Measurements from ENCODE around the gene CALML4. TPM values are rescaled to one million over a fixed set of nuclear protein-coding genes. Genes with fewer than 3 reads are reported as not detected.
"Not testable (repeated sequence)": the region's sequence is repeated elsewhere in the genome, so short reads cannot be mapped to it uniquely, and the experiment has no call there.

The CALML4 gene
- total and polyA plus RNA-seq, 8 donors, result 1.5 to 31.4 (median 5.6) TPM

- Histone ChIP-seq H3K27ac (no peak overlapping the region), H3K36me3 (no peaks in the 10 kb centered on the region), H3K9me3 (no peaks in the 10 kb centered on the region), H3K27me3 (no peaks in the 10 kb centered on the region), H3K4me1 (peaks cover 0 to 8% (median 3%) of the 10 kb centered on the region in 3 donors), H3K4me3 (no peak overlapping the region)
- intact Hi-C loops (cut with DNase I), result no loop called here
- FAIRE-seq (no peak), DNase-seq (no peak), ATAC-seq (no peak)
- TF ChIP-seq CTCF (IDR thresholded peaks at IDR 0.05), result no peak
- WGBS, 2 donors, result 85 to 88% methylated on average over 3 of the region's 3 CpGs
Observed at GRCh38 chr15:68224546-68225250, 19.6 kb upstream of the CALML4 start.

- no peak for TF ChIP-seq CTCF (IDR thresholded peaks at IDR 0.05)
- WGBS, 2 donors, result 65 to 83% methylated on average over 3 of the region's 3 CpGs
- intact Hi-C loops (cut with DNase I), result no loop called here
- Histone ChIP-seq H3K27me3 (no peaks in the 10 kb centered on the region), H3K4me3 (no peak overlapping the region), H3K9me3 (no peaks in the 10 kb centered on the region), H3K4me1 (peaks cover 0 to 8% (median 3%) of the 10 kb centered on the region in 3 donors), H3K27ac (no peak overlapping the region), H3K36me3 (no peaks in the 10 kb centered on the region)
- FAIRE-seq, result no peak
- ATAC-seq, result no peak
- no peak for DNase-seq
Observed at GRCh38 chr15:68224108-68224507, 19.0 kb upstream of the CALML4 start.

- DNase-seq (no peak), FAIRE-seq (no peak), ATAC-seq (no peak)
- Histone ChIP-seq H3K9me3 (no peaks in the 10 kb centered on the region), H3K4me3 (no peak overlapping the region), H3K27me3 (no peaks in the 10 kb centered on the region), H3K36me3 (no peaks in the 10 kb centered on the region), H3K27ac (no peak overlapping the region), H3K4me1 (peaks cover 0 to 3% (median under 1%) of the 10 kb centered on the region in 3 donors)
- 90 to 95% methylated on average over 6 of the region's 6 CpGs for WGBS, 2 donors
- TF ChIP-seq CTCF (IDR thresholded peaks at IDR 0.05), result no peak
- intact Hi-C loops (cut with DNase I), result no loop called here
Observed at GRCh38 chr15:68223171-68223570, 18.0 kb upstream of the CALML4 start.

GRCh38 chr15:68222432-68222743 is 17.3 kb upstream of the CALML4 start:
- intact Hi-C loops (cut with DNase I); H3K9me3 ChIP-seq; H3K27ac ChIP-seq; H3K27me3 ChIP-seq; H3K36me3 ChIP-seq; ATAC-seq; FAIRE-seq; H3K4me3 ChIP-seq; H3K4me1 ChIP-seq; DNase-seq: not testable (repeated sequence)
- 91 to 94% methylated on average over 18 of the region's 18 CpGs for WGBS, 2 donors

GRCh38 chr15:68221530-68222431 is 16.6 kb upstream of the CALML4 start:
- H3K4me3 ChIP-seq; H3K9me3 ChIP-seq; H3K27me3 ChIP-seq; H3K4me1 ChIP-seq; FAIRE-seq; DNase-seq; intact Hi-C loops (cut with DNase I); H3K36me3 ChIP-seq; ATAC-seq; H3K27ac ChIP-seq: not testable (repeated sequence)
- WGBS, 2 donors, result 88 to 92% methylated on average over 46 to 55 of the region's 55 CpGs

- Histone ChIP-seq H3K9me3 (no peaks in the 10 kb centered on the region), H3K36me3 (no peaks in the 10 kb centered on the region), H3K27me3 (no peaks in the 10 kb centered on the region), H3K27ac (no peak overlapping the region), H3K4me3 (no peak overlapping the region), H3K4me1 (no peaks in the 10 kb centered on the region)
- ATAC-seq (no peak), FAIRE-seq (no peak), DNase-seq (no peak)
- intact Hi-C loops (cut with DNase I), result no loop called here
- no peak for TF ChIP-seq CTCF (IDR thresholded peaks at IDR 0.05)
- 96 to 100% methylated on average over 6 of the region's 6 CpGs for WGBS, 2 donors
Observed at GRCh38 chr15:68220967-68221366, 15.8 kb upstream of the CALML4 start.
